Tibial nerve (tissue), 3 donors: ENCODE results near the gene NDC1.

Source experiments
- CTCF ChIP-seq, 5 experiments: fragments of 200-600 bp in 3 of 5; fragments of 450-650 bp in 2 of 5; sonication (generic) in 3 of 5; IDR thresholded peaks; one replicate each; pipeline ENCODE4 v1.5.1; 2016 to 2019; ENCODE audit warnings: antibody characterized with exemption in 5 of 5, mild to moderate bottlenecking in 3 of 5, moderate library complexity in 2 of 5
- POLR2A ChIP-seq, 2 donors: fragments of 450-650 bp; IDR thresholded peaks; one replicate each; pipeline ENCODE4 v1.6.1; 2017; ENCODE audit warnings: antibody characterized with exemption in 2 of 2, mild to moderate bottlenecking in 2 of 2, moderate library complexity in 2 of 2

- TF ChIP-seq POLR2A (IDR thresholded peaks at IDR 0.05) (no peak), CTCF (IDR thresholded peaks at IDR 0.05) (no peak)
Observed at GRCh38 chr1:53804791-53805505, 33.1 kb downstream of the NDC1 start.
